Stimulated activated CD4-positive, alpha-beta T cell treated with anti-CD3 and anti-CD28 coated beads, Interleukin-1b, Interleukin-23, amount 100 ng/mL, for 1 hour (primary cell): Measurements from ENCODE around the gene SFTPA2.
"Not testable (repeated sequence)": the region's sequence is repeated elsewhere in the genome, so short reads cannot be mapped to it uniquely, and the experiment has no call there.

Source experiments
- DNase-seq, 2 donors: peaks; one replicate each; pipeline ENCODE4 v3.0.0-alpha.2; 2020; ENCODE audit warnings: low read depth in 2 of 2

Gene SFTPA2

GRCh38 chr10:79511891-79512583 lies 48.2 kb downstream of the SFTPA2 start, which contains the start of gene EIF5AL1:
Gene EIF5AL1, plus strand, starts transcription at chr10:79512533. Its CDS starts 117 bp downstream, at chr10:79512650.
- not testable (repeated sequence) for DNase-seq

DNA sequence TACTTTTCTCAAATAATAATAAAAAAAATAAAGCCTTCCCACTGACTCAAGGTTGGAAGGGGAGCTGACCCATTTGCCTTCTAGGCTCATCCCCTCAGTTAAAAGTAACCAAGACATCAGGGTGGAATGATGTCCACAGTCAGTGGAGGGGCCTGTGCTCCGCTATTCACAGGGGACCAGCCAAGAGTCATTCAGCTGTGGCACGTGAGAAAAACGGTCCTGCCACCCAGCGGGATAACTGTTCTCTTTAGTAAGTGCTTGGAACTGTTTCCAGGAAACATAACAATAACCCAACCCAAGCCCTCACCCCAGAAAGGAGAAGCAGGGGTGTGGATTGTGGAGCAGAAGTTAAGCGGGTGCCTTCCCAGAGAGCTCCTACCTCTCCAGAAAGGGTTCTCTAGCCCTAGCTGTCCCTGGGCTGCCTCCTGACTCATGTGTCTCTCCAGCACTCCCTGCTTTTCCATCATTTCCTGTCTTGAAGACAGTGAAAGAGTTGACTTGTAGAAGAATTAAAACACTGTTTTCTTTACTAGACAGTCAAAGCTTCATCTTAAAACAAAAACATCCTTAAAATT lies 50.2 kb downstream of the SFTPA2 start:
- not testable (repeated sequence) for DNase-seq

GRCh38 chr10:79509306-79509933 lies 50.8 kb downstream of the SFTPA2 start:
- DNase-seq, result not testable (repeated sequence)

- not testable (repeated sequence) for DNase-seq
Observed at GRCh38 chr10:79508245-79508644, 52.0 kb downstream of the SFTPA2 start.

DNA sequence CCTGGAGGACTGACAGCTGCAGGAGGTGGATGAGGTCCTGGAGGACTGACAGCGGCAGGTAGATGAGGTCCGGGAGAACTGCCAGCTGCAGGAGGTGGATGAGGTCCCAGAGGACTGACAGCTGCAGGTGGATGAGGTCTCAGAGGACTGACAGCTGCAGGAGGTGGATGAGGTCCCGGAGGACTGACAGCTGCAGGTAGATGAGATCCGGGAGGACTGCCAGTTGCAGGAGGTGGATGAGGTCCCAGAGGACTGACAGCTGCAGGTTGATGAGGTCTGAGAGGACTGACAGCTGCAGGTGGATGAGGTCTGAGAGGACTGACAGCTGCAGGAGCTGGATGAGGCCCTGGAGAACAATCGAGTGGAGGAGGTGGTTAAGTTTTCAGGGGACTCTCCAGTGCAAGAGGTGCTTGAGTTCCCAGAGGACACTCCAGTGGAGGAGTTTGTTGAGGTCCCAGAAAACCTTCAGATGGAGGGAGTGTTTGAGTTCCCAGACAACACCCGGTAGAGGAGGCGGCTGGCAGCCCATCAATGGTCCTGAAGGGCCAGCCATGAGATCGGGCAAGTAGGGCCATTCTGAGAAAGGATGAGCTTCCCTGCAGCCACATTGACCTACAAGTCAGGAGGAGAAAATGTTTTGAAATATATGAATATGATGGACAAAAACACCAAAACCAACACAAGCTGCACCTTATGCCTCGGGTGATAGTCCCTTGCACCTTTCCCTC lies 52.6 kb downstream of the SFTPA2 start:
- DNase-seq, result no peak
